Loucy (cell line): ENCODE measurements around the gene PTPRZ1.

Experiments
- H2AFZ ChIP-seq: fragments of 200-600 bp; sonication (generic); 2 replicates; pipeline ENCODE4 v1.6.0; 2016; ENCODE audit warnings: antibody characterized with exemption, mild to moderate bottlenecking, low read length, moderate library complexity
- H3F3A ChIP-seq: fragments of 200-600 bp; 2 replicates; pipeline ENCODE4 v1.6.0; 2016; ENCODE audit warnings: antibody characterized with exemption, low read depth, mild to moderate bottlenecking
- H3K27me3 ChIP-seq: fragments of 200-600 bp; sonication (generic); 2 replicates; pipeline ENCODE4 v1.6.1; 2014; ENCODE audit warnings: low read length, mild to moderate bottlenecking; ENCODE audit not compliant: insufficient read depth, poor library complexity, severe bottlenecking
- H3K36me3 ChIP-seq: fragments of 200-600 bp; sonication (generic); 2 replicates; pipeline ENCODE4 v1.6.1; 2016; ENCODE audit warnings: low read length; ENCODE audit not compliant: insufficient read depth
- H3K4me1 ChIP-seq: fragments of 200-600 bp; sonication (generic); 2 replicates; pipeline ENCODE4 v1.5.1; 2014; ENCODE audit warnings: low read length, mild to moderate bottlenecking; ENCODE audit not compliant: insufficient read depth, poor library complexity, severe bottlenecking
- H3K4me2 ChIP-seq: fragments of 200-600 bp; sonication (generic); 2 replicates; pipeline ENCODE4 v1.6.0; 2014; ENCODE audit warnings: antibody characterized with exemption, low read length, low read depth, mild to moderate bottlenecking; ENCODE audit not compliant: poor library complexity, severe bottlenecking
- H3K4me3 ChIP-seq: fragments of 200-600 bp; sonication (generic); 2 replicates; pipeline ENCODE4 v1.5.1; 2014; ENCODE audit warnings: low read length, mild to moderate bottlenecking, mixed read lengths; ENCODE audit not compliant: poor library complexity, severe bottlenecking
- H3K79me2 ChIP-seq: fragments of 200-600 bp; sonication (generic); 2 replicates; pipeline ENCODE4 v1.6.1; 2014; ENCODE audit warnings: low read length; ENCODE audit not compliant: insufficient read depth
- H3K9ac ChIP-seq: fragments of 200-600 bp; sonication (generic); 2 replicates; pipeline ENCODE4 v1.6.0; 2014; ENCODE audit warnings: mild to moderate bottlenecking, low read depth, low read length, moderate library complexity; ENCODE audit not compliant: poor library complexity, severe bottlenecking
- H3K9me2 ChIP-seq: fragments of 200-600 bp; sonication (generic); replicated peaks from 2 replicates; pipeline ENCODE4 v1.6.1; 2016; ENCODE audit warnings: low read depth, low read length, mixed read lengths
- H3K9me3 ChIP-seq: fragments of 200-600 bp; sonication (generic); 2 replicates; pipeline ENCODE4 v1.6.1; 2014; ENCODE audit warnings: mild to moderate bottlenecking, antibody characterized with exemption, low read length, low read depth; ENCODE audit not compliant: insufficient read depth
- H4K20me1 ChIP-seq: fragments of 200-600 bp; sonication (generic); 2 replicates; pipeline ENCODE4 v1.6.0; 2014; ENCODE audit warnings: antibody characterized with exemption, low read length, mild to moderate bottlenecking; ENCODE audit not compliant: insufficient read depth, poor library complexity, severe bottlenecking
- CTCF ChIP-seq: fragments of 200-600 bp; sonication (generic); conservative IDR thresholded peaks from 2 replicates; pipeline ENCODE4 v1.5.1; 2014; ENCODE audit warnings: mild to moderate bottlenecking, antibody characterized with exemption, low read length
- EZH2phosphoT487 ChIP-seq: fragments of 200-600 bp; IDR thresholded peaks from 2 replicates; pipeline ENCODE4 v1.6.1; 2018; ENCODE audit warnings: antibody characterized with exemption, mild to moderate bottlenecking, moderate library complexity, borderline replicate concordance

PTPRZ1 gene

GRCh38 chr7:121940918-121941317 is 68.0 kb downstream of the PTPRZ1 start:
- H3K9ac ChIP-seq = no peak overlapping the region
- no peak for TF ChIP-seq EZH2phosphoT487
- no peak for TF ChIP-seq CTCF
- H3K4me1 ChIP-seq = no peaks in the 10 kb centered on the region
- no peak overlapping the region for H3K4me2 ChIP-seq
- no peaks in the 10 kb centered on the region for H3K36me3 ChIP-seq
- H3F3A ChIP-seq = no peaks in the 10 kb centered on the region
- no peaks in the 10 kb centered on the region for H3K9me3 ChIP-seq
- no peak overlapping the region for H3K4me3 ChIP-seq
- H4K20me1 ChIP-seq = no peaks in the 10 kb centered on the region
- no peaks in the 10 kb centered on the region for H3K9me2 ChIP-seq
- no peaks in the 10 kb centered on the region for H3K27me3 ChIP-seq
- no peak overlapping the region for H2AFZ ChIP-seq
- no peaks in the 10 kb centered on the region for H3K79me2 ChIP-seq

GRCh38 chr7:121941830-121942229 is 68.9 kb downstream of the PTPRZ1 start:
- no peak overlapping the region for H2AFZ ChIP-seq
- H4K20me1 ChIP-seq = no peaks in the 10 kb centered on the region
- no peaks in the 10 kb centered on the region for H3K4me1 ChIP-seq
- TF ChIP-seq EZH2phosphoT487 (no peak), CTCF (no peak)
- H3K27me3 ChIP-seq = no peaks in the 10 kb centered on the region
- H3F3A ChIP-seq = no peaks in the 10 kb centered on the region
- no peak overlapping the region for H3K9ac ChIP-seq
- no peaks in the 10 kb centered on the region for H3K79me2 ChIP-seq
- no peaks in the 10 kb centered on the region for H3K9me3 ChIP-seq
- no peaks in the 10 kb centered on the region for H3K36me3 ChIP-seq
- H3K9me2 ChIP-seq = no peaks in the 10 kb centered on the region
- no peak overlapping the region for H3K4me2 ChIP-seq
- no peak overlapping the region for H3K4me3 ChIP-seq

- Histone ChIP-seq H3K36me3 (no peaks in the 10 kb centered on the region), H3K9me2 (no peaks in the 10 kb centered on the region), H3K4me2 (no peak overlapping the region), H3K9me3 (no peaks in the 10 kb centered on the region), H3K4me1 (no peaks in the 10 kb centered on the region), H3K4me3 (no peak overlapping the region), H3K27me3 (no peaks in the 10 kb centered on the region), H3K79me2 (no peaks in the 10 kb centered on the region), H4K20me1 (no peaks in the 10 kb centered on the region), H2AFZ (no peak overlapping the region), H3F3A (no peaks in the 10 kb centered on the region), H3K9ac (no peak overlapping the region)
- TF ChIP-seq CTCF = no peak
Measured at GRCh38 chr7:121945066-121945465, 72.1 kb downstream of the PTPRZ1 start.
